Measurements from ENCODE around the gene LFNG. TPM values are rescaled to one million over a fixed set of nuclear protein-coding genes. Genes with fewer than 3 reads are reported as not detected.

LFNG gene
- total and polyA plus RNA-seq, 5 donors: 3.6 to 6.6 (median 5.2) TPM

DNA sequence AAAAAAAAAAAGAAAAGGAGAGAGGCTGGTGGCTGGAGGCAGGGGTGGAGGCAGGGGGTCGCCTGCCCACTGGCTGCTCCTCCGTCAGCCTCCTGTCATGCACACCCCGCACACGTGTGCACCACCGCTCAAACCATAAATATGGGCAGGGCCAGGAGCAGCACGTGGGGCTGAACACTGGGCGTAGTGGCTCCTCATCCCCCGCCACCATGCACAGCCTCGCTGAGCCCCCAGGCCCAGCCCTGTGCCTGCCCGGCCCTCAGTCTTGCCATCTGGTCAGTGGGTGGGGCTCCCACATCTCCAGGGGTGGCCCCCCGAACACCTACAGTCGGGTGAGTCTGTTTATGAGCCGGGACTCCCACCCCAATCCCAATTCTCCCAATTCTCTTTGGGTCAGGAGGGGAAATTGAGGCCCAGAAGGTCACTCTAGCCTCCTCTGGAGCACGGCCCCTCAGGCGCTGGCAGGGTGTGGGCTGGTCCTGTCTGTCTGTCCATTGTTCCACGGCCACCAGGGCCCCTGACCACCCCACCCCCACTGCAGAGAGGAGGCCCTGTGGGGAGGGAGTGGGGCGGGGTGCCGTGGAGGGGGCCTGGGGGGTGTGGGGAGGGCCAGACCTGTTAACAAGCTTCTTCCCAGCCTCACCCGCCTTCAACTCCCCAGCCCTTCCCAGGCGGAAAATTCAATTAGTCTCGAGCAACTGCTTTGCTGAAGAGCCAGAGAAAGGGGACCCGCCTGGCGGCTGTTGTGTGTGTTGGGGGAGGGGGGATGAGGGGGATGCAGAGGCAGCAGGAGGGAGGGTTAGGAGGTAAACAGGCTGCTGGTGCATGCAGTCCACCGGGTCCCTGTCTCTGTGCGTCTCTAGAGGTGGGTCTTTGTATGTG is 23.9 kb upstream of the LFNG start:
- intact Hi-C loops (cut with DNase I): no loop called here
- H3K27me3 ChIP-seq (ENCODE audit: control insufficient read depth, insufficient read depth): no peaks in the 10 kb centered on the region
- peaks cover 8% of the 10 kb centered on the region for H3K4me1 ChIP-seq (ENCODE audit: control insufficient read depth, insufficient read depth, low read length)
- no peak overlapping the region for H3K4me3 ChIP-seq (ENCODE audit: low read length)
- DNase-seq (peak in 2 of 3 donors; percentile 36 to 41), ATAC-seq (no peak)
- H3K9me3 ChIP-seq (ENCODE audit: control insufficient read depth, low read length): no peaks in the 10 kb centered on the region
- no peak overlapping the region for H3K27ac ChIP-seq (ENCODE audit: low read length)
- WGBS: 84% methylated on average over 25 of the region's 25 CpGs

GRCh38 chr7:2496375-2496774 is 23.2 kb upstream of the LFNG start:
- peaks cover 8% of the 10 kb centered on the region for H3K4me1 ChIP-seq (ENCODE audit: control insufficient read depth, insufficient read depth, low read length)
- no peaks in the 10 kb centered on the region for H3K27me3 ChIP-seq (ENCODE audit: control insufficient read depth, insufficient read depth)
- intact Hi-C loops (cut with DNase I): no loop called here
- ATAC-seq (no peak), DNase-seq (peak in 2 of 3 donors; percentile 42 to 45)
- no peak overlapping the region for H3K4me3 ChIP-seq (ENCODE audit: low read length)
- H3K9me3 ChIP-seq (ENCODE audit: control insufficient read depth, low read length): no peaks in the 10 kb centered on the region
- H3K27ac ChIP-seq (ENCODE audit: low read length): no peak overlapping the region
- 91% methylated on average over 9 of the region's 9 CpGs for WGBS

DNA sequence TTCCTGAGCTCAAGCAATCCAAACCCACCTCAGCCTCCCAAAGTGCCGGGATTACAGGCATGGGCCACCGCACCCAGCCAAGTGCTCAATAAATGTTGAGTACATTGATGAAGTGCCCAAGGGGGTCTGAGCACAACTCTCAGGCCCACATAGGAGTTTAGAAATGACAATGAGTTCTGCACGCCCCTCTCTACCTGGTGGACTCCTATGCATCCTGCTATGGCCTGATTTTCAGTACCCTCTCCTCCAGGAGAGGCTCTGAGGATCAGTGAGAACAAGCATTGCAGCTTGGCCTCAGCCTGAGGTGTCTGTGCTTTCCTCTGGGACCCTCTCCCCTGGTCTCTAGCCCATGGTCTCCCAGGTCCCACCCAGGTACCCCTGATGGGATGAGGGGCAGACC is 22.5 kb upstream of the LFNG start:
- H3K4me1 ChIP-seq (ENCODE audit: control insufficient read depth, insufficient read depth, low read length): peaks cover 8% of the 10 kb centered on the region
- H3K4me3 ChIP-seq (ENCODE audit: low read length): no peak overlapping the region
- no peak for ATAC-seq
- intact Hi-C loops (cut with DNase I): no loop called here
- WGBS: over 99% methylated on average over 3 of the region's 3 CpGs
- no peak overlapping the region for H3K27ac ChIP-seq (ENCODE audit: low read length)
- DNase-seq: no peak
- H3K27me3 ChIP-seq (ENCODE audit: control insufficient read depth, insufficient read depth): no peaks in the 10 kb centered on the region
- no peaks in the 10 kb centered on the region for H3K9me3 ChIP-seq (ENCODE audit: control insufficient read depth, low read length)

DNA sequence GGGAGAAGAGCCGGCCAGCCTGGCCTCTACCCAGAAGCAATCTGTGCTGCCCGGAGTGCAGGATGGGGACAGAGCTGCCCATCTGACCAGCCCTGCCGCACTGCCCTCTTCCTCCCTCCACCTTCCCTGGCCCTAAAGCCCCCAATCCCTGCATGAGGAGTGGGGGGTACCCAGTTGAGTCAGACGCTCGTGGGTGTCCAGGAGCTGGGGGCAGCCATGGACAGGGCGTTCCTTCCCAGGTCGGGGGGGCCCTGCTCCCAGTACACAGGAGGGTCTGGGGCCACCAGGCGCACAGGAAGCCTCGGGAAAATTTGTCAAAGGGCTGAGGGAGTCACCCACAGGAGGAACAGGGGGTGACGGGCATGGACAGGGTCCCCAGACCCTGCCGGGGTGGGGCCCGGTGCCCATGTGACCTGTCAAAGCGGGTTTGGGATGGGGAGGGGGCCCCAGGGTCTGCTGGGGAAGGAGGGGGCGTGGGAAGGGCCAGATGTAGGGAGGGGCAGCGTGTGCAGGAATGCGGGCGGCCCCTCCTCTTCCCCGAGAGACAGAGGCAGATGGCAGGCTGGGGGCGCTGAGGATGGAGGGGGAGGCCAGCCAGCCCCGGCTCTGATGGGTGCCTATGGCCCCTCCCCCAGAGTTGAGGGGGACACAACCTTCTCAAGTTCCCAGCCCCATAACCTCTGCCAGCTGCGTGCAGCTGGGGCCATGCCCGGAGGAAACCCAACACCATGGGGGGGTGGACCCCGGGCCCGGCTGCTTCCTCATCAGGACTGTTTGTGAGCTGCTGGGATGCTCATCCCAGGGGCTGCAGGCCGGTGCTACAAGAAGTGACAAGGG is 21.9 kb upstream of the LFNG start:
- Histone ChIP-seq H3K27ac (ENCODE audit: low read length) (no peak overlapping the region), H3K4me1 (ENCODE audit: control insufficient read depth, insufficient read depth, low read length) (peaks cover 7% of the 10 kb centered on the region), H3K4me3 (ENCODE audit: low read length) (no peak overlapping the region), H3K27me3 (ENCODE audit: control insufficient read depth, insufficient read depth) (no peaks in the 10 kb centered on the region), H3K9me3 (ENCODE audit: control insufficient read depth, low read length) (no peaks in the 10 kb centered on the region)
- ATAC-seq (no peak), DNase-seq (peak in 2 of 3 donors; percentile 54 to 72)
- intact Hi-C loops (cut with DNase I): no loop called here
- 55% methylated on average over 25 of the region's 25 CpGs for WGBS

GRCh38 chr7:2498708-2499107 is 20.9 kb upstream of the LFNG start:
- H3K27ac ChIP-seq (ENCODE audit: low read length): no peak overlapping the region
- DNase-seq (no peak), ATAC-seq (no peak)
- H3K9me3 ChIP-seq (ENCODE audit: control insufficient read depth, low read length): no peaks in the 10 kb centered on the region
- WGBS: 77% methylated on average over 6 of the region's 6 CpGs
- H3K4me3 ChIP-seq (ENCODE audit: low read length): no peak overlapping the region
- H3K27me3 ChIP-seq (ENCODE audit: control insufficient read depth, insufficient read depth): no peaks in the 10 kb centered on the region
- intact Hi-C loops (cut with DNase I): no loop called here
- no peaks in the 10 kb centered on the region for H3K4me1 ChIP-seq (ENCODE audit: control insufficient read depth, insufficient read depth, low read length)

DNA sequence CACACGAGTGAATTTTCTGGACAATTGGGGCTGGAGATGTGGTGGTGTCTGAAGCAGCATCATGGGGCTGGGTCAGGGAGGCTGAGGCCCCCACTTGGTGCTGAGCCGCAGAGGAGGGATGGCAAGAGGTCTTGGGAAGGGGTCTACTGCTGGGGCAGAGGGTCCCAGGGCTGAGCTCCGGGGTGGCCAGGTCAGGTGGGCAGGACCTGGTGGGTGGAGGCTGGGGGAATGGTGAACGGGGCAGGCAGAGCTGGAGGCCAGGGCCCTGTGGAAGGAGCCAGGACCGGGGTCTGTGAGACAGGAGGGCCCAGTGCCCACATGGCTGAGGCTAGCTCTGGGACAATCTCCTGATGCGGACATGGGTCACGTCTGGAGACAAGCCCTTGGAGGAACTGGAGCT is 20.4 kb upstream of the LFNG start:
- 82% methylated on average over 7 of the region's 7 CpGs for WGBS
- no peaks in the 10 kb centered on the region for H3K4me1 ChIP-seq (ENCODE audit: control insufficient read depth, insufficient read depth, low read length)
- intact Hi-C loops (cut with DNase I): no loop called here
- H3K9me3 ChIP-seq (ENCODE audit: control insufficient read depth, low read length): no peaks in the 10 kb centered on the region
- no peak overlapping the region for H3K4me3 ChIP-seq (ENCODE audit: low read length)
- ATAC-seq: no peak
- DNase-seq: no peak
- H3K27me3 ChIP-seq (ENCODE audit: control insufficient read depth, insufficient read depth): no peaks in the 10 kb centered on the region
- H3K27ac ChIP-seq (ENCODE audit: low read length): no peak overlapping the region

- no peaks in the 10 kb centered on the region for H3K27me3 ChIP-seq (ENCODE audit: control insufficient read depth, insufficient read depth)
- no peaks in the 10 kb centered on the region for H3K9me3 ChIP-seq (ENCODE audit: control insufficient read depth, low read length)
- no peak for ATAC-seq
- 90% methylated on average over 27 of the region's 27 CpGs for WGBS
- H3K4me3 ChIP-seq (ENCODE audit: low read length): no peak overlapping the region
- DNase-seq: no peak
- H3K4me1 ChIP-seq (ENCODE audit: control insufficient read depth, insufficient read depth, low read length): no peaks in the 10 kb centered on the region
- intact Hi-C loops (cut with DNase I): no loop called here
- H3K27ac ChIP-seq (ENCODE audit: low read length): no peak overlapping the region
Observed at GRCh38 chr7:2499719-2500430, 19.7 kb upstream of the LFNG start.

- DNase-seq: peak in 1 of 3 donors; percentile 43
- no peaks in the 10 kb centered on the region for H3K4me1 ChIP-seq (ENCODE audit: control insufficient read depth, insufficient read depth, low read length)
- 93% methylated on average over 12 of the region's 12 CpGs for WGBS
- no peaks in the 10 kb centered on the region for H3K9me3 ChIP-seq (ENCODE audit: control insufficient read depth, low read length)
- intact Hi-C loops (cut with DNase I): no loop called here
- ATAC-seq: no peak
- no peak overlapping the region for H3K27ac ChIP-seq (ENCODE audit: low read length)
- H3K4me3 ChIP-seq (ENCODE audit: low read length): no peak overlapping the region
- no peaks in the 10 kb centered on the region for H3K27me3 ChIP-seq (ENCODE audit: control insufficient read depth, insufficient read depth)
Observed at GRCh38 chr7:2500701-2501100, 18.9 kb upstream of the LFNG start.

GRCh38 chr7:2501947-2502646 is 17.5 kb upstream of the LFNG start:
- peak in 2 of 3 donors; percentile 35 to 48 for DNase-seq
- no peak for ATAC-seq
- Histone ChIP-seq H3K4me1 (ENCODE audit: control insufficient read depth, insufficient read depth, low read length) (no peaks in the 10 kb centered on the region), H3K27me3 (ENCODE audit: control insufficient read depth, insufficient read depth) (no peaks in the 10 kb centered on the region), H3K27ac (ENCODE audit: low read length) (no peak overlapping the region), H3K9me3 (ENCODE audit: control insufficient read depth, low read length) (no peaks in the 10 kb centered on the region), H3K4me3 (ENCODE audit: low read length) (no peak overlapping the region)
- WGBS: 91% methylated on average over 9 of the region's 9 CpGs
- intact Hi-C loops (cut with DNase I): no loop called here

- no peak overlapping the region for H3K27ac ChIP-seq (ENCODE audit: low read length)
- H3K9me3 ChIP-seq (ENCODE audit: control insufficient read depth, low read length): no peaks in the 10 kb centered on the region
- intact Hi-C loops (cut with DNase I): no loop called here
- no peaks in the 10 kb centered on the region for H3K27me3 ChIP-seq (ENCODE audit: control insufficient read depth, insufficient read depth)
- WGBS: 67% methylated on average over 13 of the region's 13 CpGs
- H3K4me1 ChIP-seq (ENCODE audit: control insufficient read depth, insufficient read depth, low read length): no peaks in the 10 kb centered on the region
- ATAC-seq (no peak), DNase-seq (peak in 2 of 3 donors; percentile 40 to 59)
- H3K4me3 ChIP-seq (ENCODE audit: low read length): no peak overlapping the region
Observed at GRCh38 chr7:2502647-2502966, 17.0 kb upstream of the LFNG start.

Measured in right cardiac atrium (tissue), 5 donors.